Fibroblast of lung (primary cell): ENCODE measurements around the gene STXBP6.

Source experiments
- EZH2 ChIP-seq: IDR thresholded peaks from 2 replicates; pipeline ENCODE4 v1.5.1; 2012; ENCODE audit warnings: low read length, control low read depth, mild to moderate bottlenecking; ENCODE audit errors: missing control alignments
- TF ChIP-seq, protein P1 (sequence below), 2 donors: IDR thresholded peaks in 1 of 2; conservative IDR thresholded peaks in 1 of 2; 1 replicate in 1 of 2; 2 replicates in 1 of 2; pipeline ENCODE4 v1.5.1; 2011 to 2012; ENCODE audit warnings: low read length in 2 of 2, control low read depth in 1 of 2, inconsistent platforms in 1 of 2, low read depth in 1 of 2, mild to moderate bottlenecking in 1 of 2

DNA sequence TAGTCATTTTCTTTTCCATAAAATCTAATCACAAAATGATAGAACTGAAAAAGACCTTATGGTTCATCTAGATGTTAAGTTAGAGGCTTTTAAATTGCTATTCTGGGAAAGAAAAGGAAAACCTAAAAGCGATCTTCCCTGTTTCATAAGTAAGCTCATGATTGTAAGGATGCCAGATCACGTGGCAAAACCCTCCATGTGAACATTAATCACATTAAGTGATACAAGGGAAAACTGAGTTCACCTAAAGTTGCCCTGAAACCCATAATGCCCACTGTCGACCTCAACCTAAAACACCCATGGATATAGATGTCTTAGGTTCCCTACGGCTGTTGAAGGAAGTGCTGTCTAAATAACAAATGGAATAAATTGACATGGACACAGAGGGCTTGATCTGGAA is 3.0 kb upstream of the STXBP6 start:
- TF ChIP-seq, protein P1, sequence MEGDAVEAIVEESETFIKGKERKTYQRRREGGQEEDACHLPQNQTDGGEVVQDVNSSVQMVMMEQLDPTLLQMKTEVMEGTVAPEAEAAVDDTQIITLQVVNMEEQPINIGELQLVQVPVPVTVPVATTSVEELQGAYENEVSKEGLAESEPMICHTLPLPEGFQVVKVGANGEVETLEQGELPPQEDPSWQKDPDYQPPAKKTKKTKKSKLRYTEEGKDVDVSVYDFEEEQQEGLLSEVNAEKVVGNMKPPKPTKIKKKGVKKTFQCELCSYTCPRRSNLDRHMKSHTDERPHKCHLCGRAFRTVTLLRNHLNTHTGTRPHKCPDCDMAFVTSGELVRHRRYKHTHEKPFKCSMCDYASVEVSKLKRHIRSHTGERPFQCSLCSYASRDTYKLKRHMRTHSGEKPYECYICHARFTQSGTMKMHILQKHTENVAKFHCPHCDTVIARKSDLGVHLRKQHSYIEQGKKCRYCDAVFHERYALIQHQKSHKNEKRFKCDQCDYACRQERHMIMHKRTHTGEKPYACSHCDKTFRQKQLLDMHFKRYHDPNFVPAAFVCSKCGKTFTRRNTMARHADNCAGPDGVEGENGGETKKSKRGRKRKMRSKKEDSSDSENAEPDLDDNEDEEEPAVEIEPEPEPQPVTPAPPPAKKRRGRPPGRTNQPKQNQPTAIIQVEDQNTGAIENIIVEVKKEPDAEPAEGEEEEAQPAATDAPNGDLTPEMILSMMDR (conservative IDR thresholded peaks at IDR 0.05 in 1 of 2, IDR thresholded peaks at IDR 0.05 in 1 of 2; ENCODE audit: low read depth in 1 of 2, low read length in 2 of 2), result no peak
- no peak for TF ChIP-seq EZH2
